Measurements from ENCODE around the gene UTP20. TPM values are rescaled to one million over a fixed set of nuclear protein-coding genes. Genes with fewer than 3 reads are reported as not detected.

Gene UTP20
- total RNA-seq, 1 experiment from 2014 or later, result 42.2 TPM

DNA sequence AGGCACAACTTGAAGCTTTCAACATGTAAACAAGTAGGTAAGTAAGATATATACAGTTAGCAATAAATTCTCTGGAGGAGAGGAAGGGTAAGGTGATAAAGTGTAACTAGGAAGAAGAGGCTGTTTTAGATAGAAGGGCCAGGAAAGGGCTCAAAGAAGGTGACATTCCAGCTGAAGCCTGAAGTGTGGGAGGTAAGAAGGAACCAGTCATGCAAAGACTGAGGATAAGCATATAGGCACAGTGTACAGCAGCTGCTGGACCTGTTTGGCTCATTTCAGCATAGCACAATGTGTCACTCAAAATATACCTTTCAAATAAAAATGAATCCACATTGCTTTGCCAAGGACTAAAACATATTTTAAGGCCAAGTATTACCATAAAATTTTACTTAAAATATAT is 156.2 kb downstream of the UTP20 start:
- H3K4me1 Mint-ChIP-seq (ENCODE audit: low read depth, unreplicated experiment), result no peaks in the 10 kb centered on the region
- no peaks in the 10 kb centered on the region for H3K27me3 Mint-ChIP-seq (ENCODE audit: unreplicated experiment)
- no peaks in the 10 kb centered on the region for H3K36me3 Mint-ChIP-seq (ENCODE audit: insufficient read depth, unreplicated experiment)
- BruUV-seq (replicated peaks), result no TSS peak
- CTCF ChIA-PET, result interaction anchor here (0.7 kb wide), 1 partner anchor 100 kb away, joined by 3 read pairs; no protein-coding TSS in a partner anchor
- no peak overlapping the region for H3K4me3 Mint-ChIP-seq (ENCODE audit: low read depth, unreplicated experiment)
- no peak for DNase-seq
- H3K27ac Mint-ChIP-seq (ENCODE audit: unreplicated experiment), result no peak overlapping the region
- intact Hi-C loops (cut with micrococcal nuclease; ENCODE audit: unreplicated experiment), result no loop called here
- no peaks in the 10 kb centered on the region for H3K9me3 Mint-ChIP-seq (ENCODE audit: low read depth, unreplicated experiment)
- TF ChIP-seq, protein P1, sequence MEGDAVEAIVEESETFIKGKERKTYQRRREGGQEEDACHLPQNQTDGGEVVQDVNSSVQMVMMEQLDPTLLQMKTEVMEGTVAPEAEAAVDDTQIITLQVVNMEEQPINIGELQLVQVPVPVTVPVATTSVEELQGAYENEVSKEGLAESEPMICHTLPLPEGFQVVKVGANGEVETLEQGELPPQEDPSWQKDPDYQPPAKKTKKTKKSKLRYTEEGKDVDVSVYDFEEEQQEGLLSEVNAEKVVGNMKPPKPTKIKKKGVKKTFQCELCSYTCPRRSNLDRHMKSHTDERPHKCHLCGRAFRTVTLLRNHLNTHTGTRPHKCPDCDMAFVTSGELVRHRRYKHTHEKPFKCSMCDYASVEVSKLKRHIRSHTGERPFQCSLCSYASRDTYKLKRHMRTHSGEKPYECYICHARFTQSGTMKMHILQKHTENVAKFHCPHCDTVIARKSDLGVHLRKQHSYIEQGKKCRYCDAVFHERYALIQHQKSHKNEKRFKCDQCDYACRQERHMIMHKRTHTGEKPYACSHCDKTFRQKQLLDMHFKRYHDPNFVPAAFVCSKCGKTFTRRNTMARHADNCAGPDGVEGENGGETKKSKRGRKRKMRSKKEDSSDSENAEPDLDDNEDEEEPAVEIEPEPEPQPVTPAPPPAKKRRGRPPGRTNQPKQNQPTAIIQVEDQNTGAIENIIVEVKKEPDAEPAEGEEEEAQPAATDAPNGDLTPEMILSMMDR (IDR thresholded peaks at IDR 0.05; ENCODE audit: unreplicated experiment), result no peak

Other genes starting within 250 kb of the UTP20 start
- gene SLC5A8, start 69.9 kb upstream of the UTP20 start, total RNA-seq (2022), result 0.12 TPM in 1 of 2 replicates, not detected in the other
- 131 and 134 TPM in 2 replicates for gene ARL1, start 127.7 kb downstream of the UTP20 start, total RNA-seq (2022)
- not detected in 2 replicates for gene SPIC, start 195.2 kb downstream of the UTP20 start, total RNA-seq (2022)

Data from Calu3 (cell line).